OCI-LY3 (cell line): ENCODE data around the gene LHX4.

Experiments used
- H2AFZ ChIP-seq: fragments of 200-600, 300-600 bp; shearing (Covaris generic); 2 replicates; pipeline ENCODE4 v1.6.0; 2014; ENCODE audit warnings: antibody characterized with exemption, low read depth, low read length
- H3K27ac ChIP-seq: fragments of 200-600, 300-600 bp; sonication (generic); 2 replicates; pipeline ENCODE4 v1.5.1; 2014; ENCODE audit warnings: mild to moderate bottlenecking, low read length, moderate library complexity, mixed read lengths
- H3K27me3 ChIP-seq: fragments of 200-600, 300-600 bp; sonication (generic); 2 replicates; pipeline ENCODE4 v1.6.1; 2014; ENCODE audit warnings: low read depth, low read length, mixed read lengths
- H3K36me3 ChIP-seq: fragments of 200-600, 300-600 bp; sonication (generic); replicated peaks from 2 replicates; pipeline ENCODE3; 2014; ENCODE audit warnings: low read depth, low read length, mixed read lengths
- H3K4me1 ChIP-seq: fragments of 300-600, 200-600 bp; sonication (generic); 2 replicates; pipeline ENCODE4 v1.6.1; 2014; ENCODE audit warnings: low read length, mixed read lengths
- H3K4me2 ChIP-seq: fragments of 200-600, 300-600 bp; sonication (generic); 2 replicates; pipeline ENCODE4 v1.6.1; 2014; ENCODE audit warnings: low read length, mixed read lengths
- H3K4me3 ChIP-seq: fragments of 300-600, 200-600 bp; sonication (generic); 2 replicates; pipeline ENCODE4 v1.5.1; 2014; ENCODE audit warnings: antibody characterized with exemption, mild to moderate bottlenecking, low read length, moderate library complexity
- H3K79me2 ChIP-seq: fragments of 300-600, 200-600 bp; shearing (Covaris generic); 2 replicates; pipeline ENCODE4 v1.6.1; 2014; ENCODE audit warnings: mild to moderate bottlenecking, low read length, mixed read lengths
- H3K9ac ChIP-seq: fragments of 300-600, 200-600 bp; shearing (Covaris generic); 2 replicates; pipeline ENCODE4 v1.6.0; 2014; ENCODE audit warnings: mild to moderate bottlenecking, low read length, moderate library complexity
- H3K9me3 ChIP-seq: fragments of 200-600, 300-600 bp; shearing (Covaris generic); 2 replicates; pipeline ENCODE4 v1.6.1; 2014; ENCODE audit warnings: low read length, mixed read lengths; ENCODE audit not compliant: insufficient read depth
- H4K20me1 ChIP-seq: fragments of 200-600, 300-600 bp; sonication (generic); 2 replicates; pipeline ENCODE4 v1.6.1; 2016; ENCODE audit warnings: low read length, mixed read lengths; ENCODE audit not compliant: insufficient read depth
- EZH2phosphoT487 ChIP-seq: fragments of 200-600 bp; shearing (Covaris generic); IDR thresholded peaks from 2 replicates; pipeline ENCODE4 v1.6.1; 2018; ENCODE audit warnings: antibody characterized with exemption, mixed run types, low read depth
- TF ChIP-seq, protein P1 (sequence below): fragments of 200-600, 300-600 bp; sonication (generic); IDR thresholded peaks from 2 replicates; pipeline ENCODE4 v1.5.1; 2014; ENCODE audit warnings: antibody characterized with exemption, low read length, low read depth

LHX4 gene

DNA sequence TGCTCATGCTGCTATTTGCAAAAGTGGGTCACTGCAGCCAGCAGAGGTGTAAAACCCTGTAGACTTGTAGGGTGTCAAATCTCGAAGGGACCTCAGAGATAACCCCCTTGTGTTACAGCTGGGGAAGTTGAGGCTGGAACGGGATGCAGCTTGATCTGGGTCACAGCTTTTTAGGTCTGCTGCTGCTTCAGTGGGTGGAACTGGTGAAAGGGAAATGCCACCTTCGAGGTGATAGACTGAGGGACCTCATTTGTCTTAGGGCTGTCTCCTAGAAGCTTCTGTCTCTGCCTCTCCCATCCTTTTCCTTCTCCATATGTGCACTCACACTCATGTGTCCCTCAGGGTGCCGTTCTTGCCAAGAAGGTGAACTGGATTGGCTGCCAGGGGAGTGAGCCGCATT, 40.0 kb upstream of the LHX4 start:
- no peak overlapping the region for H3K4me2 ChIP-seq
- no peak overlapping the region for H3K27ac ChIP-seq
- H2AFZ ChIP-seq: no peak overlapping the region
- H3K4me1 ChIP-seq: no peaks in the 10 kb centered on the region
- H3K27me3 ChIP-seq: no peaks in the 10 kb centered on the region
- no peaks in the 10 kb centered on the region for H3K9me3 ChIP-seq
- TF ChIP-seq, protein P1, sequence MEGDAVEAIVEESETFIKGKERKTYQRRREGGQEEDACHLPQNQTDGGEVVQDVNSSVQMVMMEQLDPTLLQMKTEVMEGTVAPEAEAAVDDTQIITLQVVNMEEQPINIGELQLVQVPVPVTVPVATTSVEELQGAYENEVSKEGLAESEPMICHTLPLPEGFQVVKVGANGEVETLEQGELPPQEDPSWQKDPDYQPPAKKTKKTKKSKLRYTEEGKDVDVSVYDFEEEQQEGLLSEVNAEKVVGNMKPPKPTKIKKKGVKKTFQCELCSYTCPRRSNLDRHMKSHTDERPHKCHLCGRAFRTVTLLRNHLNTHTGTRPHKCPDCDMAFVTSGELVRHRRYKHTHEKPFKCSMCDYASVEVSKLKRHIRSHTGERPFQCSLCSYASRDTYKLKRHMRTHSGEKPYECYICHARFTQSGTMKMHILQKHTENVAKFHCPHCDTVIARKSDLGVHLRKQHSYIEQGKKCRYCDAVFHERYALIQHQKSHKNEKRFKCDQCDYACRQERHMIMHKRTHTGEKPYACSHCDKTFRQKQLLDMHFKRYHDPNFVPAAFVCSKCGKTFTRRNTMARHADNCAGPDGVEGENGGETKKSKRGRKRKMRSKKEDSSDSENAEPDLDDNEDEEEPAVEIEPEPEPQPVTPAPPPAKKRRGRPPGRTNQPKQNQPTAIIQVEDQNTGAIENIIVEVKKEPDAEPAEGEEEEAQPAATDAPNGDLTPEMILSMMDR: no peak
- TF ChIP-seq EZH2phosphoT487: no peak
- no peaks in the 10 kb centered on the region for H3K36me3 ChIP-seq
- H3K4me3 ChIP-seq: no peak overlapping the region
- no peak overlapping the region for H3K9ac ChIP-seq
- no peaks in the 10 kb centered on the region for H4K20me1 ChIP-seq
- no peaks in the 10 kb centered on the region for H3K79me2 ChIP-seq

DNA sequence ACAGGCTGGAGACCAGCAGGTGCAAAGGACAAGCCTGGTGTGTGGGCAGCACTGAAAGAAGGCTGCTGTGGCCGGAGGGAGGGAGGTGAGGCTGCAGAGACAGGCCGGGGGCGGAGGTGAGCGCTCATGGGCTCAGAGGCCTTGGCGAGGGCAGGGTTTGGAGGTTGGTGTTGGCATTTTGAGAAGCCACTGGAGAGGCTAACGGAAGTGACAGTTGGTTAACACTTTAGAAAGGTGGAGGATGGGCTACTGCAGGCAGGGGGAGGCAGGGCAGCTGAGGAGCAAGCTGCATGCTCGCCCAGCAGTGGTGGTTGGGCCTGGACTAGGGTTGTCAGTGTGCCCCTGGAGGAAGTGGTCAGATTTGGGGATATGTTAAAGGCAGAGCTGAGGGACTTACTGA, 37.9 kb upstream of the LHX4 start:
- no peak overlapping the region for H3K4me3 ChIP-seq
- H3K27me3 ChIP-seq: no peaks in the 10 kb centered on the region
- no peaks in the 10 kb centered on the region for H3K9me3 ChIP-seq
- H3K79me2 ChIP-seq: no peaks in the 10 kb centered on the region
- no peak overlapping the region for H3K4me2 ChIP-seq
- H2AFZ ChIP-seq: no peak overlapping the region
- H3K36me3 ChIP-seq: no peaks in the 10 kb centered on the region
- no peak for TF ChIP-seq EZH2phosphoT487
- TF ChIP-seq, protein P1: no peak
- H4K20me1 ChIP-seq: no peaks in the 10 kb centered on the region
- H3K9ac ChIP-seq: no peak overlapping the region
- H3K4me1 ChIP-seq: no peaks in the 10 kb centered on the region
- H3K27ac ChIP-seq: no peak overlapping the region

DNA sequence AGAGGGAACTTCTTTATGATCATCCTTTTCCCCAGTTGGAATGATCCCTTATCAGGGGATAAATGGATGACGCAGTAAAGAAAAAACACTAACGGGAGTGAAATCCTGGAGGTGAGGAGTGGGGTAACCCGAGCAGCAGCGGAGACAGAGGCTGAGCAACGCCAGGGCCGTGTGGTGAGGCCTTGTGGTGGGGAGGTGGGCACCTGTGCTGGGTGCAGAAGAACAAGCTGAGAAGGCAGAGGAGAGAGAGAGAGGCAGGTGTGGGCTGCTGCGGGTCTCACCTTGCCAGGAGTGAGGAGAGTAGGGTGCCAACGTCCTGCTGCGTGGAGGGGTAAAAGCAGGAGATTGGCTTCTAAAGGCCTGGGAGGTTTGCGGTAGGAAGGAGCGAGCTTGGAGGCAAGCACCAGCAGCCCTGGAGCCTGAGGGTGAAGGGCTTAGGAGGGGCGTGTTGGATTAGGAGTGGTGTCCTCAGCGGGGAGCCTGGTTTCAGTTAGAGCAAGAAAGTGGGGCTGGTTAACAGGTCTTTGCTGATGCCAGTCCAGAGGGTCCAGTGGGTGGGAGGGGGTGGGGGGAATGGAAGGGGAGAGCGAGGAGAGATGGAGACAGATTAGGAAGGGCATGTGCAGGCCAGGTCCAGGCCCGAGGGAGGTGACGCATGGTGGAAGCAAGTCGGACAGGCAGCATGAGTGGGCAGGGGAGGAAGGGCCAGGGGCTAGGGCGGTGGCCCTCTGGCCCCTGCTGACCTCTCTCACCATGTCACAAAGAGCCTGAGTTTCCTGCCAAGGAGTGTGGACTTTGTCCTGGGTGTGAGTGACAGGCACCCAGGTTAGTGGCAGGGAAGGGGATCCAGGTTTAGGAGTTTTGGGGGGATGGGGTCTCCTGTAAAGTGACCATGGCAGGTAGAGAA, 36.7 kb upstream of the LHX4 start:
- no peak overlapping the region for H3K9ac ChIP-seq
- H3K9me3 ChIP-seq: no peaks in the 10 kb centered on the region
- no peak overlapping the region for H3K4me3 ChIP-seq
- H3K27ac ChIP-seq: no peak overlapping the region
- TF ChIP-seq, protein P1: no peak
- no peak for TF ChIP-seq EZH2phosphoT487
- H2AFZ ChIP-seq: no peak overlapping the region
- H3K36me3 ChIP-seq: no peaks in the 10 kb centered on the region
- H3K79me2 ChIP-seq: no peaks in the 10 kb centered on the region
- H3K4me1 ChIP-seq: no peaks in the 10 kb centered on the region
- no peak overlapping the region for H3K4me2 ChIP-seq
- H4K20me1 ChIP-seq: no peaks in the 10 kb centered on the region
- H3K27me3 ChIP-seq: no peaks in the 10 kb centered on the region

GRCh38 chr1:180194048-180194425, 36.0 kb upstream of the LHX4 start:
- no peak overlapping the region for H2AFZ ChIP-seq
- H3K36me3 ChIP-seq: no peaks in the 10 kb centered on the region
- H3K27ac ChIP-seq: no peak overlapping the region
- H3K4me1 ChIP-seq: no peaks in the 10 kb centered on the region
- H3K9me3 ChIP-seq: no peaks in the 10 kb centered on the region
- H4K20me1 ChIP-seq: no peaks in the 10 kb centered on the region
- H3K9ac ChIP-seq: no peak overlapping the region
- H3K27me3 ChIP-seq: no peaks in the 10 kb centered on the region
- no peak overlapping the region for H3K4me3 ChIP-seq
- no peak overlapping the region for H3K4me2 ChIP-seq
- TF ChIP-seq, protein P1: no peak
- TF ChIP-seq EZH2phosphoT487: no peak
- H3K79me2 ChIP-seq: no peaks in the 10 kb centered on the region
